T-helper 2 cell (primary cell): ENCODE measurements around the gene BEND3.
"Not testable (repeated sequence)": the region's sequence is repeated elsewhere in the genome, so short reads cannot be mapped to it uniquely, and the experiment has no call there.

ENCODE experiments used
- DNase-seq, 5 experiments: peaks; one replicate each; pipeline versions ENCODE4 v3.0.0 to v3.0.0-alpha.2; 2012 to 2022

BEND3 gene

GRCh38 chr6:107026965-107027364 is 88.3 kb downstream of the BEND3 start:
- no peak for DNase-seq

- no peak for DNase-seq
Observed at GRCh38 chr6:107021446-107022185, 93.7 kb downstream of the BEND3 start.

DNA sequence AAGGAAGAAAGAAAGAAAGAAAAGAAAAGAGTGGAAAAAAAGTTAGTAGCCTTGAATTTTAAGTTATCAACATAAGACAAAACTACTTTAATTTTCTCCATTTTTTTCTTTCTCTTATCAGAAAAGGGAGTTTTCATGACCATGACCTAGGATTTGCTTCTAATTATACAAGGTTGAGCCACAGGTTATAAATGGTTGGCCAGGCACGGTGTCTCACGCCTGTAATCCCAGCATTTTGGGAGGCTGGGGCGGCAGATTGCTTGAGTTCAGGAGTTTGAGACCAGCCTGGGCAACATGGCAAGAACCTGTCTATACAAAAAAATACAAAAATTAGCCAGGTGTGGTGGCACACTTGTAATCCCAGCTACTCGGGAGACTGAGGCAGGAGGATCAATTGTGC is 95.1 kb downstream of the BEND3 start:
- DNase-seq, result no peak

DNA sequence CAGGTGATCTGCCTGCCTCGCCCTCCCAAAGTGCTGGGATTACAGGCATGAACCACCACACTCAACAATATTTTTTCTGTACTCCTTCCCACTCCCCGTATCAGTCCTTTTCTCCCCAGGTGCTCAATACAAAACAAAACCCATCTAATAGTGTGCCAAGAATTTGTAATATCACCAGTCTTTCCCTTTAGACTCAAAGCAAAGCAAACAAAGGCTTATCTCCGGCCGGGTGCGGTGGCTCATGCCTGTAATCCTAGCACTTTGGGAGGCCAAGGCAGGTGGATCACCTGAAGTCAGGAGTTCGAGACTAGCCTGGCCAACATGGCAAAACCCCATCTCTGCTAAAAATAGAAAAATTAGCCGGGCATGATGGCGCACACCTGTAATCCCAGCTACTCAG is 95.7 kb downstream of the BEND3 start:
- DNase-seq, result not testable (repeated sequence)

DNA sequence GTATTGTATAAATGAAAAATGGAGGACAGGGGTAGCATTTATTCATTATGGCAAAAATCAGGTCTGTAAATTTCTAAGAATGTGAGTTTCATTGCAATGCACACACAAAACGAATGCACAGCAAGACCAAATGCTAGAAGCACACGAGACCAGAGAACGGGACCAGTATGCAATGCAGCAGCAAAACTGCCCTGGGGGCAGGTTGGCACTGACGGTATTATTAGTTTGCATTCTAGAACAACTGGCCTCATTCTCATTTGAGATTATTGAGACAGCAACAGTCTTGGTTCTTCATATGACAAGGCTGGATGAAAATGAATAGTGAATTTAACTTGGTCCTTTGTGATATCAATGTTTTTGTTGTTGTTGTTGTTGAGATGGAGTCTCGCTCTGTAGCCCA is 96.3 kb downstream of the BEND3 start:
- DNase-seq, result no peak
